ENCODE data around the gene SPRY4. TPM values are rescaled to one million over a fixed set of nuclear protein-coding genes. Genes with fewer than 3 reads are reported as not detected.

The SPRY4 gene
- total and polyA plus RNA-seq, 2 of the 4 experiments (the other 2 are of a cell fraction): 8.4 to 21.0 TPM

- Histone ChIP-seq H3K27me3 (ENCODE audit: control insufficient read depth, insufficient read depth, low read length) (no peaks in the 10 kb centered on the region), H3K27ac (ENCODE audit: insufficient read depth, low read length) (no peak overlapping the region), H3K4me1 (ENCODE audit: control insufficient read depth, insufficient read depth, low read length) (no peaks in the 10 kb centered on the region), H3K4me2 (ENCODE audit: low read depth, low read length) (no peak overlapping the region), H4K8ac (ENCODE audit: low read depth in 2 of 2, low read length in 2 of 2) (no peak overlapping the region), H4K5ac (ENCODE audit: low read depth, low read length) (no peak overlapping the region), H3K18ac (ENCODE audit: low read depth, low read length) (no peak overlapping the region), H2BK120ac (ENCODE audit: low read depth, low read length) (no peak overlapping the region), H2BK5ac (ENCODE audit: low read depth, low read length, poor library complexity, severe bottlenecking) (no peak overlapping the region), H3K4me3 (ENCODE audit: insufficient read depth, low read depth, low read length) (no peak overlapping the region), H3K9me3 (ENCODE audit: control insufficient read depth, insufficient read depth, low read length) (no peaks in the 10 kb centered on the region), H3K14ac (replicated peaks; ENCODE audit: low read depth, low read length) (no peak overlapping the region), H3K36me3 (ENCODE audit: control insufficient read depth, insufficient read depth, low read length) (no peaks in the 10 kb centered on the region), H4K91ac (ENCODE audit: insufficient read depth, low read depth, low read length) (no peak overlapping the region), H4K20me1 (ENCODE audit: insufficient read depth, low read length) (no peaks in the 10 kb centered on the region), H3K56ac (ENCODE audit: extremely low read depth, insufficient read depth, low read length) (no peak overlapping the region), H2BK15ac (ENCODE audit: low read depth, low read length) (no peak overlapping the region), H3K79me1 (ENCODE audit: low read depth in 1 of 2, low read length in 2 of 2) (peaks cover 8 to 24% of the 10 kb centered on the region in 2 experiments; a peak in 3 of 4 replicates), H3K4ac (ENCODE audit: low read depth, low read length) (no peak overlapping the region), H2AK5ac (ENCODE audit: low read depth, low read length) (no peak overlapping the region), H2AK9ac (replicated peaks; ENCODE audit: low read depth, low read length, poor library complexity) (no peak overlapping the region), H3K9ac (ENCODE audit: low read depth, low read length) (no peak overlapping the region), H3K23ac (ENCODE audit: low read depth, low read length) (no peak overlapping the region), H2AFZ (replicated peaks; ENCODE audit: low read length, poor library complexity) (no peak overlapping the region), H3K9me1 (ENCODE audit: insufficient read depth, low read length) (peaks cover 8% of the 10 kb centered on the region; the same call in 1 of the 2 replicates), H2BK20ac (ENCODE audit: low read depth, low read length) (no peak overlapping the region)
- no peak for TF ChIP-seq CEBPB (IDR thresholded peaks at IDR 0.05; ENCODE audit: low read depth, low read length)
- no peak for TF ChIP-seq RFX5 (IDR thresholded peaks at IDR 0.05; ENCODE audit: low read depth, low read length)
- no peak for TF ChIP-seq SMC3 (IDR thresholded peaks at IDR 0.05; ENCODE audit: low read depth, low read length)
- TF ChIP-seq CTCF (conservative IDR thresholded peaks at IDR 0.05; ENCODE audit: low read depth, low read length): no peak
- no peak for TF ChIP-seq RAD21 (IDR thresholded peaks at IDR 0.05; ENCODE audit: low read length)
- TF ChIP-seq RCOR1 (IDR thresholded peaks at IDR 0.05; ENCODE audit: insufficient replicate concordance, low read length): no peak
- no peak for TF ChIP-seq USF2 (IDR thresholded peaks at IDR 0.05; ENCODE audit: low read depth, low read length)
- no peak for TF ChIP-seq FOS (IDR thresholded peaks at IDR 0.05; ENCODE audit: low read depth, low read length)
- no peak for TF ChIP-seq MXI1 (IDR thresholded peaks at IDR 0.05; ENCODE audit: borderline replicate concordance, low read depth, low read length)
- no peak for TF ChIP-seq POLR2A (IDR thresholded peaks at IDR 0.05; ENCODE audit: low read depth, low read length)
- TF ChIP-seq MAZ (IDR thresholded peaks at IDR 0.05; ENCODE audit: borderline replicate concordance, low read depth, low read length): no peak
- TF ChIP-seq, protein P1, sequence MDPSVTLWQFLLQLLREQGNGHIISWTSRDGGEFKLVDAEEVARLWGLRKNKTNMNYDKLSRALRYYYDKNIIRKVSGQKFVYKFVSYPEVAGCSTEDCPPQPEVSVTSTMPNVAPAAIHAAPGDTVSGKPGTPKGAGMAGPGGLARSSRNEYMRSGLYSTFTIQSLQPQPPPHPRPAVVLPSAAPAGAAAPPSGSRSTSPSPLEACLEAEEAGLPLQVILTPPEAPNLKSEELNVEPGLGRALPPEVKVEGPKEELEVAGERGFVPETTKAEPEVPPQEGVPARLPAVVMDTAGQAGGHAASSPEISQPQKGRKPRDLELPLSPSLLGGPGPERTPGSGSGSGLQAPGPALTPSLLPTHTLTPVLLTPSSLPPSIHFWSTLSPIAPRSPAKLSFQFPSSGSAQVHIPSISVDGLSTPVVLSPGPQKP (IDR thresholded peaks at IDR 0.05; ENCODE audit: borderline replicate concordance, low read depth, low read length): no peak
- TF ChIP-seq BHLHE40 (IDR thresholded peaks at IDR 0.05; ENCODE audit: low read depth, low read length): no peak
- TF ChIP-seq CHD1 (IDR thresholded peaks at IDR 0.05; ENCODE audit: low read depth, low read length): no peak
- in situ Hi-C loops (cut with MboI; ENCODE audit: low sequenced_read_pairs) (no loop called here), dilution Hi-C loops (cut with HindIII; ENCODE audit: low sequenced_read_pairs, unreplicated experiment) (no loop called here), intact Hi-C loops (cut with micrococcal nuclease) (no loop called here)
- WGBS, 2 experiments (ENCODE audit: extremely low coverage in 2 of 2, insufficient read length in 1 of 2): no CpG with 5 or more reads among the region's 2 CpGs
- ChIA-PET POLR2A (ENCODE audit: unreplicated experiment) (no interaction called here), CTCF (no interaction called here)
- DNase-seq (no peak), ATAC-seq (ENCODE audit: low read depth) (no peak)
- BruUV-seq (replicated peaks): no TSS peak
Measured at GRCh38 chr5:142368529-142368928, 43.7 kb upstream of the SPRY4 start.

Data from IMR-90 (cell line).